PC-9 (cell line): Measurements from ENCODE around the gene ASGR2.

Source experiments
- CTCF ChIP-seq: fragments of 200-600 bp; sonication (generic); conservative IDR thresholded peaks from 2 replicates; pipeline ENCODE4 v1.6.1; 2017; ENCODE audit warnings: mixed run types, antibody characterized with exemption, mild to moderate bottlenecking, moderate library complexity
- EZH2 ChIP-seq: fragments of 200-600 bp; sonication (generic); IDR thresholded peaks from 2 replicates; pipeline ENCODE4 v1.8.0; 2017; ENCODE audit warnings: antibody characterized with exemption, low read depth

DNA sequence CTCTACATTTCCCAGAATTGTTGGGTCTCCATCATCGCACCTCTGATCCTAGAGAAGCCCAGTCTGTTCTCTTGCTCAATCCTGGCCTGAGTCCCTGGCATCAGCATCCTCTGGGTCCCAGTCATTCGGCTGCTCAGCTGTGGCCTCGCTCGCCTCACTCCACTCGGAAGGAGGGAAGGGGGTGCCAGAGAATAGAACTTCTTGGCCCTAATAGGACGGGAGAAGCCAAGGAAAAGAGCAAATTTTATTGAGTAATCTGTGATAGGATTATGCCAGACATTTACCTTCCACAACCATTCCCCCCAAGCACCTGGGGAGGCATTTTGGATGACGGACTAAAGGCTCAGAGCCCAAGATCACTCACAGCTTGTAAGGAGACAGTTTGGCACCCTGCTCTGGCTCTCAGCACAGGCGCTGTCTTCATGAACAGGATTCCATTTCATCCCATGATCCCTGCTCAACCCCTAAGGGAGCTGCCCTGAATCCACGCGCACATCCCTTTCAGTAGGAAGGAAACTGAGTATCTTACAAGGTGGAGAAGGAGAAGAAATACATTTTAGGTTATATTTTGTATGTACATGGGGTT is 34.1 kb downstream of the ASGR2 start:
- TF ChIP-seq CTCF (no peak), EZH2 (no peak)
